Measurements from ENCODE around the gene PNPLA6.
"Not testable (repeated sequence)": the region's sequence is repeated elsewhere in the genome, so short reads cannot be mapped to it uniquely, and the experiment has no call there.

The PNPLA6 gene

GRCh38 chr19:7533281-7533885 is 2.1 kb upstream of the PNPLA6 start:
- no peak for DNase-seq (ENCODE audit: low read depth in 3 of 3)

DNA sequence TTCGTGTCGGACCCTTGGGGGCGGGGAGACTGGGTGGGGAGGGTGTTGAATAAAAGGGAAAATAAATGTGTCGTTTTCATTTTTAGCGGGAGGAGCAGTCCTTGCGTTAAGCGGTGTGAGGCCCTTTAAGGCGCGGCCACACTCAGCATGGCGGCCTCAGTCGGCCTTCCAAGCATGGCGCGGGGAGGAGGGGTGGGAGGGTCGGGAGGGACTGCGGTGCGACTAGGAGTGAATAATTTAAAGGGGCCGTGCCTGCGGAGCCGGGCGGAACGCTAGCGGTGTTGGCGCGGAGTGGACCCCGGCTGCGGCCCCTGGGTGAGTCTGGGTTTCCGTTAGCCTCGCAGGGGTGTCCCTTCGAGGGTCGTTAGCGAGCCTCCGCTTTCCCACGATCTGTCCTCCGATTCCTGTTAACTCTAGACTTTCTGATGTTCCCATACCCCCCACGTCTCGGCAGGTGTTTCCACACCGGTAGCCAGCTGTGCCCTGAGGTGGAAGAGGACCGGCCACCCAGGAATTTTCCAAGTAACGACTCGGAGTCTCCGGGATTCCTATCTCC is 1.5 kb upstream of the PNPLA6 start:
- DNase-seq (ENCODE audit: low read depth in 3 of 3), result peak; percentile 63 to 72 (median 72)

- no peak for DNase-seq (ENCODE audit: low read depth in 3 of 3)
Measured at GRCh38 chr19:7534531-7535046, 928 bp upstream of the PNPLA6 start.

- no peak for DNase-seq (ENCODE audit: low read depth in 3 of 3)
Measured at GRCh38 chr19:7535998-7536695, 630 bp downstream of the PNPLA6 start.

DNA sequence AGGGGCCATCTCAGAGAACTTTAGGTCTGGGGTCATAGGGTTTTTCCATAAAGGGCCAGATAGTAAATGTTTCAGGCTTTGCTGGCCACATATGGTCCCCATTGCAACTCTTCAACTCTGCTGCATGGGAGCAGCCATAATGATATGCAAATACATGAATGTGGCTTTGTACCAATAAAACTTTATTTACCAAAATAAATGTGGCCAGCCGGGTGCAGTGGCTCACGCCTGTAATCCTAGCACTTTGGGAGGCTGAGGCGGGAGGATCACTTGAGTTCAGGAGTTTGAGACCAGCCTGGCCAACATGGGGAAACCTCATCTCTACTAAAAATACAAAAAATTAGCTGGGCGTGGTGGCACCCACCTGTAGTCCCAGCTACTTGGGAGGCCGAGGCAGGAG is 3.5 kb downstream of the PNPLA6 start:
- not testable (repeated sequence) for DNase-seq (ENCODE audit: low read depth in 3 of 3)

DNA sequence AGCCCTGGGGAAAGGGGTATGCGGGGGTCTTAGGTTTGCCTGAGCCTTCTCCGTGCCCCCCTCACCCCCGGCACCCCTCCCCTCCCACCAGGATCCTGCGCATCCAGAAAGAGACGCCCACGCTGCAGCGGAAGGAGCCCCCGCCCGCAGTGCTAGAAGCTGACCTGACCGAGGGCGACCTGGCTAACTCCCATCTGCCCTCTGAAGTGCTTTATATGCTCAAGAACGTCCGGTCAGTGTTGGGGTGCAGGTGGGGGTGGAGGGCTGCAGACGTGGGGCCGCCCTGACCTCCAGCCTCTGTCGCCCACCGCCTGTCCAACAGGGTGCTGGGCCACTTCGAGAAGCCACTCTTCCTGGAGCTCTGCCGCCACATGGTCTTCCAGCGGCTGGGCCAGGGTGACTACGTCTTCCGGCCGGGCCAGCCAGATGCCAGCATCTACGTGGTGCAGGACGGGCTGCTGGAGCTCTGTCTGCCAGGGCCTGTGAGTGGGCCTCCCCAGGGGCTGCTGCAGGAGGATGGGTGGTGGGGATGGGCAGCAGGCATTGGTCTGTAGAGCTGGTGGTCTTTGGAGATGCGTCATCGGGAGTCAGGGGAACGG is 4.4 kb downstream of the PNPLA6 start:
- no peak for DNase-seq (ENCODE audit: low read depth in 3 of 3)

DNA sequence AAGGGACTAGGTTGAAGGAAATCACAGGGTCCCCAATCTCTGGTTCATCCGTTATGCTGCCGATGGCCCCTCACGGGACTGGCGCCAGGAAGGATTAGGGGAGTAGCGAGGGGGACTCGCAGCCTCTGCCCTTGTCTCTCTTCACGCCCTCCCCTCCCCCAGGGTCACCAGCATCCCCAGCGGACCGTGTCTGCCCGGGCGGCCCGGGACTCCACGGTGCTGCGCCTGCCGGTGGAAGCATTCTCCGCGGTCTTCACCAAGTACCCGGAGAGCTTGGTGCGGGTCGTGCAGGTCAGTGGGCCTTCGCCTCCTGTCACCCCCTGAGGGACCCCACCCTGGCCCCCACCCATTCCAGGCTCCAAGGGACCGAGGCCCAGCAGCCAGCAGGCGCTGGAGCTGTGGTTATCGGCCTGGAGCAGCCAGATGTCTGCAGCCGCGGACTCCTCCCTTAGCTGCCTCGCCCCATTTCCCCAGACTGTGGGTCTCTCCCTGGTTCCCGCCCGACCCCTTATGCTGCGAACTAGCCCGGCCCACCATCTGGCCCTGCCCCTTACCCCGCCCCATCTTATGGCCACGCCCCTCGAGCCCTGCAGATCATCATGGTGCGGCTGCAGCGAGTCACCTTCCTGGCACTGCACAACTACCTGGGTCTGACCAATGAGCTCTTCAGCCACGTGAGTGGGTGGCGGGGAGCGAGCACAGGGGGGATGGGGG is 5.4 kb downstream of the PNPLA6 start:
- DNase-seq (ENCODE audit: low read depth in 3 of 3), result peak in 2 of 3 donors; percentile 21 to 51

DNA sequence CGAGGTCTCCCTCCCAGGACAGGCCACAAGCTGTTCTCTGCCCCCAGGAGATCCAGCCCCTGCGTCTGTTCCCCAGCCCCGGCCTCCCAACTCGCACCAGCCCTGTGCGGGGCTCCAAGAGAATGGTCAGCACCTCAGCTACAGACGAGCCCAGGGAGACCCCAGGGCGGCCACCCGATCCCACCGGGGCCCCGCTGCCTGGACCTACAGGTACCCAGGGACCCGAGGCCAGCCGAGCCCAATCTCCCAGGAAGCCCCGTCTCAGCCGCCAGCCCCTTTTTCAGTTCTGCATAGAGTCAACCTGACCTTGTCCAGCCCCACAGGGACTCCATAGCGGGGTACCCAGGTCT is 5.9 kb downstream of the PNPLA6 start:
- DNase-seq (ENCODE audit: low read depth in 3 of 3), result no peak

DNA sequence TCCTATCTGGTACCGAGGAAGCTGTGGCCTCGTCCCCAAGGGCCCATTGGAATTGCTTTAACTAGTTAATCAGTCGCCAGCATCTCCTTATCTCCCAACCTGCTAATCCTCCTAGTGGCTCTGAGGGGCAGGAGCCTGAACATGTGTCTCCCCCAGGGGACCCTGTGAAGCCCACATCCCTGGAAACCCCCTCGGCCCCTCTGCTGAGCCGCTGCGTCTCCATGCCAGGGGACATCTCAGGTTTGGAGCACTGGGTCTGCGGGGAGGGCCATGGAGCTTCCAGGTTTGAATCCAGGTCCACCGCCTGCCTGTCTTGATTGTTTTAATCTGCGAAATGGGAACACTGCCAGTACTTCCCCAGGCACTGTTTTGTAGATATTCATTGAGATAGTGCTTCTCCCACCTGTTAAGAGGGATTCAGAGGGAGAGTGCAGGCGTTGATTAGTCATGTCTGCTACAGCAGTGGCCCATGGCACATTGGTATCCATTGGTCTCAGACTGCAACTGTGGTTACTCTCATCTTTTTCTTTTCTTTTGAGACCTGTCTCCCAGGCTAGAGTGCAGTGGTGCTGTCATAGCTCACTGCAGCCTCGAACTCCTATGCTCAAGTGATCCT is 6.4 kb downstream of the PNPLA6 start:
- no peak for DNase-seq (ENCODE audit: low read depth in 3 of 3)

DNA sequence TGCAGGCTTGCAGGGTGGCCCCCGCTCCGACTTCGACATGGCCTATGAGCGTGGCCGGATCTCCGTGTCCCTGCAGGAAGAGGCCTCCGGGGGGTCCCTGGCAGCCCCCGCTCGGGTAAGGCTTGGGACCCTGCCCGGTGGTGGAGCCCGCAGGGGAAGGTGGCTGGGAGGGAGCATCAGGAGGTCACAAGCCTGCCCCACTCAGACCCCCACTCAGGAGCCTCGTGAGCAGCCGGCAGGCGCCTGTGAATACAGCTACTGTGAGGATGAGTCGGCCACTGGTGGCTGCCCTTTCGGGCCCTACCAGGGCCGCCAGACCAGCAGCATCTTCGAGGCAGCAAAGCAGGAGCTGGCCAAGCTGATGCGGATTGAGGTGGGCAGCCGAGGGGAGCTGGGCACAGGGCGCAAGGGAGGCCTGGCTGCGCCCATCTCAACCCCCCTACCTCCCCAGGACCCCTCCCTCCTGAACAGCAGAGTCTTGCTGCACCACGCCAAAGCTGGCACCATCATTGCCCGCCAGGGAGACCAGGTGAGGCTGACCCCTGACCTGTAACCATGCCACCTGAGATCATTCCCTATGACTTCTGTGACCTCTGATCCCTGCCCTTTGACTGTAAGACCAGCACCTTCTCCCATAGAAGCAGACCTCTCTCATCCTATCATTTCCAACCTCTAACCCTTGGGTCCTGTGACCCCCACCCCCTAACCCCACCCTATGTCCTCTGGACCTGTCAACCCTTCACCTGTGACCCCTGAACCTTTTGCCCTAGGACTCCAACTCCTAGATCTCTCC is 7.2 kb downstream of the PNPLA6 start:
- DNase-seq (ENCODE audit: low read depth in 3 of 3), result no peak

- no peak for DNase-seq (ENCODE audit: low read depth in 3 of 3)
Measured at GRCh38 chr19:7544626-7545025, 9.1 kb downstream of the PNPLA6 start.

GRCh38 chr19:7545300-7545699 is 9.8 kb downstream of the PNPLA6 start:
- DNase-seq (ENCODE audit: low read depth in 3 of 3), result no peak

DNA sequence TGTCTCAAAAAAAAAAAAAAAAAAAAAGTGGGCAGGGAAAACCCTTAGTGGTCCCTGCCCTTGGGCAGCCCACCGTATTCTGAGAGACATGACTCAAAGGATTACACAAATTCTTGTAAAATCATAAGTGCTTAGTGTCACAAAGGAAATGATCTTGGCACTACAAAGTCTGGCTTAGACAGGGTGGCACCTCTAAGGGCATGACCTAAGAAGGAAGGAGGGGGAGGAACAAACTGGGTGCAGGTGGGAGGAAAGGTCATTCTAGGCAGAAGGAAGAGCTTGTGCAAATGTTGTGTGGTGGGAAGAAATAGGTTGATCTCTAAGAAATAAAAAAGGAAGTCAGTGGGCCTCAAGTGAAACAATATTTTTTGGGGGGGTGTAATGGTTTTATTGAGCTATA is 10.4 kb downstream of the PNPLA6 start:
- DNase-seq (ENCODE audit: low read depth in 3 of 3), result no peak

GRCh38 chr19:7547159-7547558 is 11.6 kb downstream of the PNPLA6 start:
- no peak for DNase-seq (ENCODE audit: low read depth in 3 of 3)

GRCh38 chr19:7549429-7550148 is 14.1 kb downstream of the PNPLA6 start:
- DNase-seq (ENCODE audit: low read depth in 3 of 3), result no peak

GRCh38 chr19:7550169-7550770 is 14.8 kb downstream of the PNPLA6 start:
- no peak for DNase-seq (ENCODE audit: low read depth in 3 of 3)

DNA sequence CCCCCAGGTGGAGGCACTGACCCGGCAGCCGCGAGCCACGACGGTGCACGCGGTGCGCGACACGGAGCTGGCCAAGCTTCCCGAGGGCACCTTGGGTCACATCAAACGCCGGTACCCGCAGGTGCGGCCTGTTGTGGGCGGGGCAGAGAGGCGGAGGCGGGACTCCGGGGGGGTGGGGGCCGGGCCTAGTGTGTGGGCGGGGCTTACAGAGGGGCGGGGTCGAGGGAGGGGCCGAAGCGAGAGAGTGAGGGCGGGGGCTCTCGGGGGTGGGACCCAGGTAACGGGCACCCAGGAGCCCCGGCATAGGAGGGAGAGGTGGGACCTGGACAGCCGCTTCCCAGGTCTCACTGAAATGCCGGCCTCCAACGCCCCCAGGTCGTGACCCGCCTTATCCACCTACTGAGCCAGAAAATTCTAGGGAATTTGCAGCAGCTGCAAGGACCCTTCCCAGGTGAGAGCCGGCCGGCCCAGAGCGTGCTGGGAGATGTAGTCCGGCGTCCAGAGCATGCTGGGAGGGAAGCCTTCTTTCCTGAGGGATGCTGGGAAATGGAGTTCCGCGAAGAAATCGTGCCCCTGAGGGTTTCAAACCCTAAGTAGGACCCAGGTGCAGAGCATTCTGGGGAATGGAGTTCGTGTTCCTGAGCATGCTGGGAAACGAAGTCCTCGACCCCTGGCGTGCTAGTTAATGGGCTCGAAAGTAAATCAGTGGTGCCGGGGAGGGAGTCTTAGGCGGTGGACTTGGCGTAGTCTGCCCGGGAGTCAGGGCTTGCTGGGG is 15.7 kb downstream of the PNPLA6 start:
- DNase-seq (ENCODE audit: low read depth in 3 of 3), result peak in 1 of 3 donors; percentile 43

DNA sequence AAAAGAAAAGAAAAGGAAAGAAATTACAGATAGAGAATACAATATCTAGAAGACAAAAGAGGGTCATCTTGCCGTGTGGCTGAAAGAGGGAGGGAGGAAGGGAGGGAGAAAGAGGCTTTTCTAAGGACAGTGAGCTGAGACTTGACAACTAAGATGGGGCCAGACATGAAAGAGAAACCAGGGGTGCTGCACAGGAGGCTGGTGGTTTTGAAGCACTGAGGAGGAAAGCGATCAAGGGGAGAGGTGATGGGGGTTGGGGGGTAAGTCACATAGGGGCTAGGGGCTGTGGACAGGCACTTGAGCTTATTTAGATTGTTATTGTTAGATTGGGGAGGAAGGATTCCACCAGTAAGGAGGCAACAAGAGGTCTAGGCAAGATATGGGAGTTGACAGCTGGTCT is 17.3 kb downstream of the PNPLA6 start:
- no peak for DNase-seq (ENCODE audit: low read depth in 3 of 3)

- DNase-seq (ENCODE audit: low read depth in 3 of 3), result no peak
Measured at GRCh38 chr19:7554565-7554964, 19.0 kb downstream of the PNPLA6 start.
